HG02938 (cell line): Measurements from ENCODE around the gene TOM1.
"Not testable (repeated sequence)": the region's sequence is repeated elsewhere in the genome, so short reads cannot be mapped to it uniquely, and the experiment has no call there.

ENCODE experiments used
- ATAC-seq: cut with Tn5 transposase; IDR thresholded peaks from one replicate; pipeline ENCODE4 v1.9.1; 2021; ENCODE audit warnings: mild to moderate bottlenecking, moderate library complexity; ENCODE audit not compliant: unreplicated experiment

The TOM1 gene

GRCh38 chr22:35344956-35345690, 45.4 kb downstream of the TOM1 start:
- ATAC-seq = no peak

GRCh38 chr22:35345808-35346505, 46.3 kb downstream of the TOM1 start:
- no peak for ATAC-seq

- no peak for ATAC-seq
These were observed 47.0 kb downstream of the TOM1 start for GRCh38 chr22:35346596-35347220.

- no peak for ATAC-seq
These were observed 47.8 kb downstream of the TOM1 start for GRCh38 chr22:35347462-35347861.

GRCh38 chr22:35348026-35348590, 48.4 kb downstream of the TOM1 start:
- ATAC-seq = no peak

GRCh38 chr22:35348703-35349102, 49.0 kb downstream of the TOM1 start:
- ATAC-seq = no peak

- no peak for ATAC-seq
These were observed 49.6 kb downstream of the TOM1 start for GRCh38 chr22:35349368-35349703.

- no peak for ATAC-seq
These were observed 50.2 kb downstream of the TOM1 start for GRCh38 chr22:35349704-35350538.

- peak; percentile 80 for ATAC-seq
These were observed 51.1 kb downstream of the TOM1 start for GRCh38 chr22:35350539-35351503.

- no peak for ATAC-seq
These were observed 52.8 kb downstream of the TOM1 start for GRCh38 chr22:35352214-35353111.

- ATAC-seq = no peak
These were observed 53.6 kb downstream of the TOM1 start for GRCh38 chr22:35353318-35353717.

GRCh38 chr22:35354068-35354467, 54.4 kb downstream of the TOM1 start:
- ATAC-seq = no peak

- ATAC-seq = no peak
These were observed 58.4 kb downstream of the TOM1 start for GRCh38 chr22:35357883-35358621.

GRCh38 chr22:35359380-35360065, 59.8 kb downstream of the TOM1 start:
- no peak for ATAC-seq

- no peak for ATAC-seq
These were observed 61.4 kb downstream of the TOM1 start for GRCh38 chr22:35361001-35361558.

GRCh38 chr22:35363566-35364086, 63.9 kb downstream of the TOM1 start:
- no peak for ATAC-seq

GRCh38 chr22:35364230-35364629, 64.5 kb downstream of the TOM1 start:
- not testable (repeated sequence) for ATAC-seq
